ENCODE data around the gene CSTPP1. TPM values are rescaled to one million over a fixed set of nuclear protein-coding genes. Genes with fewer than 3 reads are reported as not detected.

The CSTPP1 gene
- total and polyA plus RNA-seq, 2 of the 4 experiments (the other 2 are of a cell fraction), result 22.0 to 35.7 TPM

GRCh38 chr11:46984548-46984947, 48.0 kb downstream of the CSTPP1 start:
- no CpG with 5 or more reads among the region's 2 CpGs for WGBS, 2 experiments (ENCODE audit: extremely low coverage in 2 of 2, insufficient read length in 1 of 2)
- Histone ChIP-seq H3K4ac (ENCODE audit: low read depth, low read length) (no peak overlapping the region), H4K8ac (ENCODE audit: low read depth in 2 of 2, low read length in 2 of 2) (no peak overlapping the region), H3K9ac (ENCODE audit: low read depth, low read length) (no peak overlapping the region), H4K20me1 (ENCODE audit: insufficient read depth, low read length) (no peaks in the 10 kb centered on the region), H3K4me2 (ENCODE audit: low read depth, low read length) (no peak overlapping the region), H2BK15ac (ENCODE audit: low read depth, low read length) (no peak overlapping the region), H2BK20ac (ENCODE audit: low read depth, low read length) (no peak overlapping the region), H3K18ac (ENCODE audit: low read depth, low read length) (no peak overlapping the region), H3K27me3 (ENCODE audit: control insufficient read depth, insufficient read depth, low read length) (no peaks in the 10 kb centered on the region), H3K56ac (ENCODE audit: extremely low read depth, insufficient read depth, low read length) (no peak overlapping the region), H3K9me3 (ENCODE audit: control insufficient read depth, insufficient read depth, low read length) (no peaks in the 10 kb centered on the region), H4K5ac (ENCODE audit: low read depth, low read length) (no peak overlapping the region), H3K14ac (replicated peaks; ENCODE audit: low read depth, low read length) (0 out of 2 replicates have a peak overlapping the region, but pooled peaks have one; percentile 25), H3K4me3 (ENCODE audit: insufficient read depth, low read depth, low read length) (no peak overlapping the region), H4K91ac (ENCODE audit: insufficient read depth, low read depth, low read length) (no peak overlapping the region), H3K36me3 (ENCODE audit: control insufficient read depth, insufficient read depth, low read length) (no peaks in the 10 kb centered on the region; the same call in 1 of the 2 replicates), H2BK5ac (ENCODE audit: low read depth, low read length, poor library complexity, severe bottlenecking) (no peak overlapping the region), H2AK5ac (ENCODE audit: low read depth, low read length) (no peak overlapping the region), H3K79me1 (ENCODE audit: low read depth in 1 of 2, low read length in 2 of 2) (no peaks in the 10 kb centered on the region; a peak in 1 of 4 replicates), H2BK120ac (ENCODE audit: low read depth, low read length) (no peak overlapping the region), H3K4me1 (ENCODE audit: control insufficient read depth, insufficient read depth, low read length) (peaks cover 5% of the 10 kb centered on the region; the same call in 1 of the 2 replicates), H2AK9ac (replicated peaks; ENCODE audit: low read depth, low read length, poor library complexity) (no peak overlapping the region), H2AFZ (replicated peaks; ENCODE audit: low read length, poor library complexity) (no peak overlapping the region), H3K9me1 (ENCODE audit: insufficient read depth, low read length) (no peaks in the 10 kb centered on the region), H3K23ac (ENCODE audit: low read depth, low read length) (no peak overlapping the region), H3K27ac (ENCODE audit: insufficient read depth, low read length) (no peak overlapping the region)
- CTCF ChIA-PET, result interaction anchor here (0.6 kb wide), 1 partner anchor 169 kb away, joined by 3 read pairs; no protein-coding TSS in a partner anchor
- no peak for DNase-seq
- dilution Hi-C loops (cut with HindIII; ENCODE audit: low sequenced_read_pairs, unreplicated experiment) (no loop called here), in situ Hi-C loops (cut with MboI; ENCODE audit: low sequenced_read_pairs) (no loop called here), intact Hi-C loops (cut with micrococcal nuclease) (no loop called here)
- POLR2A ChIA-PET (ENCODE audit: unreplicated experiment), result interaction anchor here (0.6 kb wide), 1 partner anchor 19 kb away, joined by 4 read pairs; no protein-coding TSS in a partner anchor
- BruUV-seq (replicated peaks), result no TSS peak
- TF ChIP-seq BHLHE40 (IDR thresholded peaks at IDR 0.05; ENCODE audit: low read depth, low read length), result no peak
- no peak for TF ChIP-seq CTCF (conservative IDR thresholded peaks at IDR 0.05; ENCODE audit: low read depth, low read length)
- TF ChIP-seq RCOR1 (IDR thresholded peaks at IDR 0.05; ENCODE audit: insufficient replicate concordance, low read length), result no peak
- no peak for TF ChIP-seq NFE2L2 (IDR thresholded peaks at IDR 0.05; ENCODE audit: low read depth, low read length)
- no peak for TF ChIP-seq MXI1 (IDR thresholded peaks at IDR 0.05; ENCODE audit: borderline replicate concordance, low read depth, low read length)
- TF ChIP-seq RFX5 (IDR thresholded peaks at IDR 0.05; ENCODE audit: low read depth, low read length), result no peak
- no peak for TF ChIP-seq POLR2A (IDR thresholded peaks at IDR 0.05; ENCODE audit: low read depth, low read length)
- no peak for TF ChIP-seq CEBPB (IDR thresholded peaks at IDR 0.05; ENCODE audit: low read depth, low read length)
- no peak for TF ChIP-seq MAFK (IDR thresholded peaks at IDR 0.05; ENCODE audit: low read depth, low read length)
- no peak for TF ChIP-seq CHD1 (IDR thresholded peaks at IDR 0.05; ENCODE audit: low read depth, low read length)
- ATAC-seq (ENCODE audit: low read depth), result no peak
